RPMI7951 (cell line): ENCODE data around the gene B4GALNT3. TPM values are rescaled to one million over a fixed set of nuclear protein-coding genes. Genes with fewer than 3 reads are reported as not detected.

Experiments used
- DNase-seq: peaks from one replicate; pipeline ENCODE4 v3.0.0-alpha.2; 2012; ENCODE audit warnings: low read depth
- total RNA-seq: library from RNA; depleted of rRNA; stranded (reverse); fragments of >200 nt; shearing (Covaris generic); gene quantifications from 2 replicates; pipeline ENCODE4 v1.2.3, GENCODE V29; 2014

The B4GALNT3 gene
- total RNA-seq, 1 experiment from 2014 or later: 0.60 TPM

GRCh38 chr12:538731-539539 is 79.2 kb downstream of the B4GALNT3 start:
- DNase-seq: peak; percentile 90

GRCh38 chr12:539540-540310 is 80.0 kb downstream of the B4GALNT3 start:
- no peak for DNase-seq

GRCh38 chr12:541676-542324 is 82.1 kb downstream of the B4GALNT3 start:
- DNase-seq: peak; percentile 48

- no peak for DNase-seq
These were observed 82.8 kb downstream of the B4GALNT3 start for GRCh38 chr12:542395-543113.

- DNase-seq: no peak
These were observed 83.3 kb downstream of the B4GALNT3 start for GRCh38 chr12:543114-543451.

GRCh38 chr12:544142-544541 is 84.4 kb downstream of the B4GALNT3 start:
- DNase-seq: no peak

- no peak for DNase-seq
These were observed 85.3 kb downstream of the B4GALNT3 start for GRCh38 chr12:544941-545635.

GRCh38 chr12:545835-546234 is 86.1 kb downstream of the B4GALNT3 start:
- no peak for DNase-seq

GRCh38 chr12:546265-546919 is 86.7 kb downstream of the B4GALNT3 start:
- DNase-seq: no peak

- peak; percentile 46 for DNase-seq
These were observed 87.4 kb downstream of the B4GALNT3 start for GRCh38 chr12:546920-547845.

GRCh38 chr12:547883-548470 is 88.2 kb downstream of the B4GALNT3 start:
- DNase-seq: no peak

- no peak for DNase-seq
These were observed 89.8 kb downstream of the B4GALNT3 start for GRCh38 chr12:549476-550082.

- no peak for DNase-seq
These were observed 90.9 kb downstream of the B4GALNT3 start for GRCh38 chr12:550473-551260.

- DNase-seq: no peak
These were observed 92.7 kb downstream of the B4GALNT3 start for GRCh38 chr12:552466-552865.

- DNase-seq: no peak
These were observed 93.7 kb downstream of the B4GALNT3 start for GRCh38 chr12:553216-554000.

- DNase-seq: no peak
These were observed 94.2 kb downstream of the B4GALNT3 start for GRCh38 chr12:554001-554285.

- no peak for DNase-seq
These were observed 96.8 kb downstream of the B4GALNT3 start for GRCh38 chr12:556498-556897.
